GM21619 (cell line): ENCODE data around the gene GNAI3.

Experiments used
- ATAC-seq: cut with Tn5 transposase; IDR thresholded peaks from one replicate; pipeline ENCODE4 v1.9.1; 2021; ENCODE audit not compliant: unreplicated experiment

GNAI3 gene

DNA sequence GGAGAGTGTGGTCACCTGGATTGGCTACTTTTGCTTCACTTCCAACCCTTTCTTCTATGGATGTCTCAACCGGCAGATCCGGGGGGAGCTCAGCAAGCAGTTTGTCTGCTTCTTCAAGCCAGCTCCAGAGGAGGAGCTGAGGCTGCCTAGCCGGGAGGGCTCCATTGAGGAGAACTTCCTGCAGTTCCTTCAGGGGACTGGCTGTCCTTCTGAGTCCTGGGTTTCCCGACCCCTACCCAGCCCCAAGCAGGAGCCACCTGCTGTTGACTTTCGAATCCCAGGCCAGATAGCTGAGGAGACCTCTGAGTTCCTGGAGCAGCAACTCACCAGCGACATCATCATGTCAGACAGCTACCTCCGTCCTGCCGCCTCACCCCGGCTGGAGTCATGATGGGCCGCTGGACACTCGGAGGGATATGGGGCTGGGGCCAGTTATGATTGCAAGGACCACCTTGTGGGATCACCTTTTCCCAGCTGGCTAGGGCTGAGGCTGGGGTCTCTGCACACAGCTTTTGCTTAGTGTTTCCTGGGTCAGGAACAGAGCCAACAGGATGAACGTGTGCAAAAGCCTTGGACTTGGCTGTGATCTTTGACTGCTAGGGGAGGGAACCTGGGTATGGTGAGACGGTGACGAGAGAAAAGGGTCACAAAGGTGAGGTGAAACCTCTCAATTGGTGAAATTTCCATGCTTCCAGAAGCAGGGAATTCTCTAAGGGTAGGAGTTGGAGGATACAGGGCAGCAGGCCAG is 4.3 kb upstream of the GNAI3 start:
- ATAC-seq: no peak

DNA sequence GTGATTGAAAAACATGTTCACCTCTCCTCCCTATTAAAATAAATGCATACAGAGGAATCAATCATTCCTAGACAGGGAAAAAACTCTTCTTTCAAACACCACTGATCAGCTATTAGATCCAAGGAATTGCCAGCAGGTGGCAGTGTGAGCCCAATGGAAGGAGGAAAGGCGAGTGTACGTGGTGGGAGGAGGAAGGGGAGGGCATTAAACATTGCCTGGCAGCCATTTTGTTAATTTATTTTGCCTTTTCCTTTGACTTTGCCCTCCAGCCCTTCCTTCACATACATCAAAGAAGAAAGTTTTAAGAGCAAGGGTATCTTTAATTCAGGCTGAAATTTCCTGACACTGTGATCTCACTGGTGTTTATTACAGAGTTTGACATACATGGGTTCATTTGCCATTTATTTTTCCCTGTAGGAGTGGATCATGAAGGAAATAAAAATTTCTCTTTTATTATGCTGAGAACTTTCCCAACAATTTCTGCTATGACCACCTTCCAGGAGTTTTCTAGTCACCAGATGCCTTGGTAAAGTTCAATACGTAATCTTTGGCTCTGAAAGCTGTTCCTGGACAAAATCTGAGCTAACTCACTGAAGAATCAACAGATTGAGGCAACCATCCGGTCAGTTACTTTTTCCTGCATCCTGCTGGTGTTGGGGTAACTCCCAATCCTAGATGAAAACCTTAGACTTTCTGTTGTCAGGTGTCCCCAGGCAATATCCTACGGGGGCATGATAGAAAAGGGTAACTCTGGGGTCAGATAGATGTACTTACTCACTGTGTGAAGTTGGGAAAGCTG is 1.9 kb upstream of the GNAI3 start:
- no peak for ATAC-seq

DNA sequence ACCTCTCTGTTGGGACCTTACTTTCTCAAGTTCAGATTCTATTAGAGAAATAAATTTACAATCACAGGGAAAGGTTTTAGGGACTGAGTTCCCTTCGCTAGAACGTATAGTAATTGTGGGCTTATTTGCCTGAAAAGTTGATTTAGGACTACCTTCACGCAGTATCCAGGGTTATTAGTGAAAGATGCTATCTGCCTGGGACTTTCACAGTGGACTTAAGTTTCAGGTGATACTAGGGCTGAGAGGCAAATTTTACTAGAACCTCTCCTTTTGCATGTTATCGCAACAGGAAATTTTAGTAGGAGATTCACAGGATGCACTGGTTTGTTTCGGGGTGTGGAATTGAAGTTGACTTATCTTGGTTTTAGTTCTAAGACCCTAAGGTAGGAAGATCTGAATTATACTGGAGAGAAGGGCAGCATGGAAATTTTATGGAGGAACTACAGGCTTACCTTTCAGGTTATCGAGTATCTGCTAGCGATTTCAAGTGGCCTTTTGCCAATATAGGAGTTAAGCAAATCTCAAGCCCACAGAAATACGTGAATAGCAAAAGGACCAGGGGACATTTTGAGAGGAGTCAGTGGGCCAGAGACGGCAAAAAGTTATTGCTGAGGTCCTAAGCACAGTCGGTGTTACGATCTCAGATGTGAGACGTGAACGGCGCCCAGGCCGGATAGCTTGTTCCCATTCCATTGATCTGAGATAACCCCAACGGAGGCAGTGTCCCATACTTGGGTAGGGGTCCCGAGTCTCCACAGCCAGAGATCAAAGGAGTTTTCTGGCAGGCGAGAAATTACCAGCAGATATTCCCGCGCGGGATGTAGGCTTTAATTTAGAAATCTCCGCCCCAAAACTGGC is 723 bp upstream of the GNAI3 start:
- ATAC-seq: no peak

DNA sequence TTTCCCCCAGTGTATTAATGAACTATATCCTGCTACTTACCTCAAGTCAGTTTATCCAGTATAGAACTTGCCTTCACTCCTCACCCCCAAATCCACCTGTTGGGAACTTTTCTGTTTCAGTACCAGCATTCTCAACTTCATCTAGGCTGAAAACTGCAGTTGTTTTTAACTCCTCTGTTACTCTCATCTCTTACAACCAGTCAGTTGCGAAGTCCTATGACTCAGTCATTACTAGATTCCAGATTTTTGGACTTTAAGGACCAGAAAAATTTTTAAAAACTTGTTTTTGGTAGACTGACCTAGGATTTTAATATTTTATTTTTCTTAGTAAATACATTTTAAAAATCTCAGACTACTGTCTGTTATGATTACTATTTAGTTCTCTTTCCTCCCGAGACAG is 8.1 kb downstream of the GNAI3 start:
- no peak for ATAC-seq

DNA sequence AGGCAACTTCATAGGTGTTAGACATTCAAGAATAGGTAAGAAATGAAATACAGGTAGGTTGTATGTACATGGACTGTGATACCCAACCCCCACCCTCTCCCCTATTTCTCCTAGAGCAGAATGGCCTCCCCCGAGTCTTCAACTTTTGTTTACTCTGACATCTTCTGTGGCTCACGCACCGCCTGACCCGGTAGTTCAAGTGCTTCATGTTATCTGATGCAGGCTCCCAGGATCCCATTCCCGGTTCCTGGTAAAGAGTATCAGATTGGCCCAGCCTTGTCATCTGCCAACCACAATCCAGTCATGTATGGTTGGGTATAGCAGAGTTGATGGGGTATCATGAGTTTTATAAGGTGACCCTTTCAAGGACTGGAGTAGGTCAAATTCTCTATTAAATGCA is 9.1 kb downstream of the GNAI3 start:
- no peak for ATAC-seq

DNA sequence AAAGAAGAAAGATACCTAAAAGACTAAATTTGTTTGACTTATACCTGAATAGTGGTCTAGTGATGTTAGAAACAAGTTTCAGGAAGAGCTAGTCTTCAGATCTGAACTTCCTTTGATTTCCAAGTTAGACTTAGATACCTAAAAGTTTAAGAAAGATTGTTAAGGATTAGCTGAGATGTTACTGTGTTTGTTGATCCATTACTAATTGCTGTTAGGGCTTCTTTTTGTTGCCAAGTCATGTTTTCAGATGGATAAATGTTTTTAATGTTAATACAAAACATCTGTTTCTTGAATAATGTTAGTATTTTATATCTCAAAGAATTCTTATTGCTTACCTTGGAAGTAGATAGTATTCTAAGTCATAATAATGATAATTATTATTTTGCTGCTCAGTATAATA is 11.6 kb downstream of the GNAI3 start:
- ATAC-seq: no peak

DNA sequence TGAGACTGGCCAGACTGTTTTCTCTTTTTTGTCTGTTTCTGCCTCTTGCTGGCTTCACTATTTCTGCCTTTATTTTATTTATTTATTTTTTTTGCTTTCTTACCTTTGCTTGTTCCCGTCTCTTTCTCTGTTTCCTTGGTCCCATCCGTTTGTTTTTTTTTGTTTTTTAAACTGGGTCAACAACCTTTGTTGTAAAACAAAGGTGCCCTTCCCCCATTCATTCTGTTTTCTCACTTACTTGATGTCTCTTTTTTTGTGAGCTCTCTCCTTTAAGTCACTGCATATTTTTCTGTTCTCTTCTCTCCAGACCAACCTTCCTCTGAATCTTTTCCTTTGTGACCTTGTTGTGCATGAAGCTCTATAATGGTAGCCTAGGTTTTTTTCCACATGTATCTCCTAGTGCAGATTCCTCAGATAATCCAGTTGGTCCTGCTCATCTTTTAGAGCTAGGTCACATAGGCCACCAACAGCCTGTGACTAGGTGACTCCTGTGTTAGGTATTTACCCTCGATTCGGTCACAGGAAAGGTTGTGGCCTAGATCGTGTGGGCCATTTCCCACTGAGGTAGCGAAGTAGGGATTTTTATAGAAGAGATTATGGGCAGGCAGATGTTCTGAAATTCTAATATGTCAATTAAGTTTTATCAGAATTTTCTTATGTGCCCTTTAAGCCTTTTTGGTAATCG is 15.9 kb downstream of the GNAI3 start:
- ATAC-seq: no peak

DNA sequence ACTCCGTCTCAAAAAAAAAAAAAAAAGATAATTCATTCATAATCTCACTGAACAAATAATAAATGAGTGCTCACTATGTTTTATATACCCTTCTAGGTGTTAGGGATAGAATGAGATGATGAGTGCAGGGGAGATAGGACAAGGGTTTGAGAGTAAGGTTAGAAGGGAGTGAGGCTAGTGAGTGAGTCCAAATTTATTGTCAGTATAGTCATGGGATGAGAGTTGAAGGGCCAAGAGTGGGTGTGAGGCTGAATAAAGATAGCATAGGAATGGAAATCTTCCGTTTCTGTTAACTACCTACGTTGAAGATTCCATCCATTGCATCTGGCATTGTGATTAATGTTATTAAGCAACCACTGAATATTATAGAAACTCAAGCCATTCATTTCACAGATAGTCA is 16.8 kb downstream of the GNAI3 start:
- ATAC-seq: no peak

DNA sequence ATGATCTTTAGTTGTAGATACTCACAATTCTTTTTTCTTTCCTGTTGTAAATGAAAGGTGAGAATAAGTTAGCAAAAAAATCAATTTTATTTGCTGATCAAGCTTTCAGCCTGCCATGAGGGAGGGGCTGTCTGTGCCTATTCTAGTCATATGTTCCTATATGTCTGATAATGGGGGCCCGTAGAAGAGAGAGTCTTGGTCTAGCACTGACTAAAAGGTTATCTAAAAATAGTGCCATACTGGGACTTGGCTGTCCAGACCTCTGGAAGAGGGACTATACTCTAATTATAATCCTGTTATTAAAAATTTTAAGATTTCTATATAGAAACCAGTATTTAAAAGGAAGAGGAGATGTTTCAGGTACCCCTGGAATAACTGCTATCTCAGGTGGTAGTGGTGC is 18.6 kb downstream of the GNAI3 start:
- ATAC-seq: no peak

DNA sequence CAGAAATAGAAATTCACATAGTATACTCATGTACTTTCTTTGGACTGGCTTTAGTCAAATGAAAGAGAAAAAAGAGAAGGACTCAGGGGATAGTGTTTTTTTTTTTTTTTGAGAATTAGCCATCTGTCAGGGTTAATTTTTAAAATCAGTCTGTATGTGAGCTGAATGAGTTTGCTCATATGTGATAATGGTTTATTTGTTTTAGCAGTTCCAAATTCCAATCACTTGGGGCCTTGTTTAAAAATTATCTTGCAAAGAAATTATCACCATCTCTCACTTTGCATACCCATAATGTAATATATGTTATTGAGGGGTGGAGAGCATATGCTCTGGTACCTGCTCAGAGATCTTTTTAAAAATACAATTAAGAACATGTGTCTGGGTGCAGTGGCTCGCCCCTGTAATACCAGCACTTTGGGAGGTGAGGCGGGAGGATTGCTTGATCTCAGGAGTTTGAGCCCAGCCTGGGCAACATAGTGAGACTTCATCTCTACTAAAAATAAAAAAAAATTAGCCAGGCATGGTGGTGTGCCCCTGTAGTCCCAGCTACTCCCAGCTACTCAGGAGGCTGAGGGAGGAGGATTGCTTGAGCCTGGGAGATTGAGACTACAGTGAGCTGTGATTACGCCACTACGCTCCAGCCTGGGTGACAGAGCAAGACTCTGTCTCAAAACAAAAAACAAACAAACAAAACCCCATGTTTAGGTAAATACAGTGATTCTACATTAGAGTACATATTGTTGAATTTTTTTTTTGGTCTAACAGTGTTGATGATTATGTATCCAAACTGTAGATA is 19.7 kb downstream of the GNAI3 start:
- no peak for ATAC-seq

DNA sequence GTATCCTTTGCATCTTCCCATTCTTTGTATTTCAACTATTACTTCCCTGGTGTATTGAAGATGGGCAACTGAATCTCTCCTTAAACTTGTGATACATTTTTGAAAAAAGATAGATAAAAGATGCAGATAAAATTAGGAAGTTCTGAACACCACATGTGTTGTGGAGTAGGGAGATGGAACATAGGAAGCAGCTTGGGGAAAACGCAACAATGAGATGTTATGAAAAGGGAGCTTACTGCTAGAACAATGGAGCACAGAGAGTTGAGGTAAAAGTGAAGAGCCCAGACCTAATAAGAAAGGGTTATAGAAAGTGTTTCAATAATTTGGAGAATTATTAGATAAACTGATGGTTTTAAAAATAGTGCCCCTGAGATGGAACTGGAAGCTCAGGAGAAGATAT is 20.9 kb downstream of the GNAI3 start:
- ATAC-seq: no peak

DNA sequence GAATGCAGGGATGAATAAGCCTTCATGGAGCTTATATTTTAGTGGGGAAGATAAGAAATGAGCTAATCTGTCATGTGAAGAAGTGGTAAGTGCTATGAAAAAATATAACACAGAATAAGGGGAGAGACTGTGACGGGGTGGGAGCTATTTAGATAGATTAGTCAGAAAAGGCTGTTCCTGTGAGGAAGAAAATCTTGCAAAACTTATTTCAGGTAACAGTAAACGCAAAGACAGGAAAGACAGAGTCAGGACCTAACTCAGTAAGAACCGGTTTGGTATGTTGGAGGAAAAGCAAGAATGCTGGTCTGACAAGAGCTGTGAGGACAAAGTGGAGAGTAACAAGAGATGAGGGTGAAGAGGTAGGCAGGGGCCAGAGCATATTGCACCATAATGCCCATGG is 22.0 kb downstream of the GNAI3 start:
- ATAC-seq: no peak

DNA sequence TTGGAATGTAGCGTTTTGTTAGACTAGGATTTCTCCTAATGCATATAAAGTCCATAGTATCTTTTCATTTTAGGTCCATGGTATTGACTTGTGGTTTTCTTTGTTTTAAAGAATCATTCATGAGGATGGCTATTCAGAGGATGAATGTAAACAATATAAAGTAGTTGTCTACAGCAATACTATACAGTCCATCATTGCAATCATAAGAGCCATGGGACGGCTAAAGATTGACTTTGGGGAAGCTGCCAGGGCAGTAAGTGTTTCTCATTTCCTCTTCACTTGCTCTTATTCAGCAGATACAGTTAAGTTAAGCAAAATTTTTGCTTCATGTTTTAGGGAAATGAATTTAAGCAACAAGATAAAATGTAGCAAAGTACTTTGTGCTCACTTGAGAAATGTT is 25.4 kb downstream of the GNAI3 start:
- ATAC-seq: no peak

DNA sequence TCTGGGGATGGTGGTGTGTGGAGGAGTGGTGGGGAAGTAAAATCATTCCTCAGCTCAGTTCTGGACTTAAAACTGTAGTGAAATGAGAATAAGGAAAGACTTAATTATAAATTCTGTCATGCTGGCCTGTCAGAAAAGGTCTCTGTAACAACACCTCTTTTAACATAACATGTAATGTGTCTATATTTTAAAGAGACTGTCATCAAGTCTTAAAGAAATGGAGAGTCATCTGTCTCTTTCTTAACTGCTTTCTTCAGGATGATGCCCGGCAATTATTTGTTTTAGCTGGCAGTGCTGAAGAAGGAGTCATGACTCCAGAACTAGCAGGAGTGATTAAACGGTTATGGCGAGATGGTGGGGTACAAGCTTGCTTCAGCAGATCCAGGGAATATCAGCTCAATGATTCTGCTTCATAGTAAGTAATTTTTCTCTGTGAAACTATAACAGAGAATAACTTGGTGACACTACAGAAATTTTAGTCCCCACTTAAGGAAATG is 30.6 kb downstream of the GNAI3 start:
- ATAC-seq: no peak

DNA sequence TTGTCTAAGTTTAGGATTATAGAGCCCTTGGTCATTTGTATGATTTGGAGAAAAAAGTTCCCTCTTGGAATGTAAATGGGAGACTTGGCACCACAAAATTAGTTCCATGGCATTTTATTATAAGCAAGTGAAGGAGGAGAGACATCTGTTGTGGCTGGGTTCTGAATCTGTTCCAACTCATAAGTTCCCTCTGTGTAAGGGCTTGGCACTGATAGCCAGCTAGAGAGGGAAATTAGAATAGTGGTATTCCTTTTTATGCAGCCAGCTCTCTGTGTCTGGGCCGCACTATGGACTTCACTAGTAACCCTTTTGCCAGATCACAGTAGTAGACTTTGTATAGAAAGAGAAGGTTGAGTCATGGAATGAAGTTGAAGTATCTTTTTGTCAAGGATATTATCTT is 31.1 kb downstream of the GNAI3 start:
- no peak for ATAC-seq

DNA sequence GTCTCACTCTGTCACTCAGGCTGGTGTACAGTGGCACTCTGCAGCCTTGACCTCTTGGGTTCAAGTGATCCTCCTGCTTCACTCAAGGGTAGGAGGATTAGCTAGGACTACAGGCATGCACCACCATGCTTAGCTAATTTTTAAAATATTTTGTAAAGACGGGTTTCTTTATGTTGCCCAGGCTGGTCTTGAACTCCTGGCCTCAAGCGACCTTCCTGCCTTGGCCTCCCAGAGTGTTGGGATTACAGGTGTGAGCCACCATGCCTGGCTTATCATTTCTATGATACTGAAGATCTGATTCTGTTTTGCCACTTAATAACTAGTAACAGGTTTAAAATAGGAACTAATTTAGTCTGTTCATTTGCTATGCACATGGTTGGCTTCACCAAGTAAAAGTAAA is 33.6 kb downstream of the GNAI3 start:
- ATAC-seq: no peak

DNA sequence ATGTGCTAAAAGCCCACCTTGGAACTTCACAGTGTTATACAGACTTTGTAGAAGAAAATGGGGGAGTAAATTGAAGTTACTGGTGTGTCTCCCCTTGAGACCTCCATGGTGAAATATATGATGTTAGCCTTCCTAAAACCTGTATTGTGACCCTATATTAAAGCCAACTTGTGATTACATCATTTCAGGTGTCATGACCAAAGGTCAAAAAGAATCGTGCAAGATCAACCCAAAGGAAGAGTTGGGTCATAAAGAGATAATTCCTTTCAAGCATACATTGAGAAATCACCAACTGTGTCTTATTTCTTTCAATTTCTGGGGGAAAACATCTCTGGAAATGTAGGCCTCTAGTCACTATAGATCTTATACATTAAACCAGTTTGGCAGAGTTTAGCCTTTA is 36.4 kb downstream of the GNAI3 start:
- ATAC-seq: no peak

DNA sequence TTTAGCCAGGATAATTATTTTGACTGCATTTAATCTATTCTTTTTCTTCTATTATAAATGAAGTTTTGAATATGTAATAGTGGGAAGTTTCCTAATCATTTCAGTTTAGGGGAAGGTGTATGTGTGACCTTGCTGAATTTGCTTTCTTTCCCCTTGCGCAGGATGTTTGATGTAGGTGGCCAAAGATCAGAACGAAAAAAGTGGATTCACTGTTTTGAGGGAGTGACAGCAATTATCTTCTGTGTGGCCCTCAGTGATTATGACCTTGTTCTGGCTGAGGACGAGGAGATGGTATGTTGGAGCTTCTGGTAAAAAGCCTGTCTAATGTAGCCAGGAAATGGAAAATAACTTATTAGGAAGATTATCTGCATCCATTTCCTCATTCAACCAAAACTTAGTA is 37.6 kb downstream of the GNAI3 start:
- ATAC-seq: no peak

DNA sequence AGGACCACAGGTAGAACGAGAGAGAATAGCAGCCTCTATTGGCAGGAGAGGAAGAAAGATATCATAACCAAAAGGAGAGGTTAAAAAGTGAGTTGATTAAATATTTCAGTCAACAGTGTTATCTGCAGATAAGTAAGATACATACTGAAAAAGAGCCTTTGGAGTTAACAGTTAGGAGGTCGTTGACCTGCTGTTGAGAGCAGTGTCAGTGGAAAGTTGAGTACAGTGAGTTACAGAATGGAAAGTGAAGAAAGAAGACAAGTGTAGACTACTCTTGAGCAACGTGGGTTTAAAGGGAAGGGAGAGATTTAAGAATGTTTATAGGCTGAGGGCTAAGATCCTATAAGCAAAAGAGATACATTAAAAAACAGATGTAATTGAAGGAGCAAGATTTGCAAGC is 40.8 kb downstream of the GNAI3 start:
- ATAC-seq: no peak

DNA sequence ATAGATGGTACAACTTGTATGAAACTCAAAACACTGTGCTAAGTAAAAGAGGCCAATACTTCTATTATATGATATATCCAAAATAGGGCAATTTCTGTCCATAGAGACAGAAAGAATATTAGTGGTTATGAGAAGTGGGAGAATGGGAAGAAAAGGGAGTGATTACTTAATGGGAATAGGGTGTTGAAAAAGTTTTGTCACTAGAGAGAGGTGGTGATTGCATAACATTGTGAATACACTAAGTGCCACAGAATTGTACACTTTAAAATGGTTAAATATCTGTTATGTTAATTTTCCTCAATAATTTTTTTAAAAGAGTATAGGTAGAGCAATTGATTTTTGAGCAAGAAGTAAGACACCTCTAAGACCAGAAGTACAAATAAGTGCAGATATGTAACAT is 41.3 kb downstream of the GNAI3 start:
- ATAC-seq: no peak
